ENCODE measurements around the gene CTIF.
A peak's percentile ranks its signal among the peaks of the same experiment; 100 is the strongest.

The CTIF gene

GRCh38 chr18:48554610-48555400, 16.0 kb downstream of the CTIF start:
- DNase-seq, result no peak

GRCh38 chr18:48555465-48555995, 16.7 kb downstream of the CTIF start:
- no peak for DNase-seq

DNA sequence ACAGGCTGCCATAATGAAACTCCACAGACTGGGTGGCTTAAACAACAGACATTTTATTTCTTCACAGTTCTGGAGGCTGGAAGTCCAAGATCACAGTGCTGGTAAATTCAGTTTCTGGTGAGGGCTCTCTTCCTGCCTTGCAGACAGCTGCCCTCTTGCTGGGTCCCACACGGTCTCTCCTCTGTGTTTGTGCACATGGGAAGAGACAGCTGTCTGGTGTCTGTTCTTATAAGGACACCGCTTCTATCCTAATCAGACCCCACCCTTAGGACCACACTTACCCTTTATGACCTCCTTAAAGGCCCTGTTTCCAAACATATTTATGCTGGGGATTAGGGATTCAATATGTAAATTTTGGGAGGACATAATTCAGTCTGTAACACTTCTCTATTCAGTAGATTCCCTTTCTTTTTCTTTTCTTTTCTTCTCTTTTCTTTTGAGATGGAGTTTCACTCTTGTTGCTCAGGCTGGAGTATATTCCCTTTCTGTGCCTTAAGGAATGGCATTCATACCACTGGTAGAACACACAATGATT, 18.9 kb downstream of the CTIF start:
- DNase-seq, result no peak

- no peak for DNase-seq
Observed at GRCh38 chr18:48558248-48558647, 19.4 kb downstream of the CTIF start.

- DNase-seq, result no peak
Observed at GRCh38 chr18:48560491-48560890, 21.7 kb downstream of the CTIF start.

DNA sequence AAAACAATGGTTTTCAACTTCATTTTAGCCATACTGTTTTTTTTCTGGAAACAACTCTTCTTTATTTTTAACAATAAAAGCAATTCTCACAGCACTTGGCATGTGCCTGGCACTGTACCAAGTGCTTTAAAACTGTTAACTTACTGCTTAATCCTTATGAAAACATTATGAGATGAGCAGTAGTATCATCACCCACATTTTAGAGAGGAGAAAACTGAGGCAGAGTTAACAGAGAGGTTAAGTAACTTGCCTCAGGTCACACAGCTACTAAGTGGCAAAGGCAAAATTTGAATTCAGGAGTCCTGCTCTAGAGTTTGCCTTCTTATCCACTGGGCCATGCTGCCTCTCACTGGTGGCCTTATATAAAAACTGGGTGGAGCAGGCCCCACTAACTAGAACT, 23.2 kb downstream of the CTIF start:
- DNase-seq, result no peak

GRCh38 chr18:48563027-48563426, 24.2 kb downstream of the CTIF start:
- DNase-seq, result peak; percentile 49 to 80

DNA sequence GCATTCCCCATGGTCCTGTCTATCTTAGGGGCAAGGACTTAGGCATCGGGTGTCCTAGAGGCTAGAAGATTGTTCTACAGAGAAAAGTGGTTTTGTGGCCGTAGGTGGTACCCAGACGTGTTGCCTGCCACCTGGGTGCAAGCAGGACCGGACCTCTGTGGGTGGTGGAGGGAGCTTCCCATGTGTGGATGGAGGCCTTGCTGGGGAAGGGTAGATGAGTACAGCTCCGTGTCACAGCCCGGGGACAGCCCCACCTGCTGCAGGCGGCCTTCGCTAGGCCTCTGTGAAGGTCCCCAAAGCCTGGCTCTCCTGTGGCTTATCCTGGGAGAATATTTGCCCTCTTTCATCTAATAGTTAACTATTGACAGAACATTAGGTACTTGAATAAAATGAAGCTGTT, 25.3 kb downstream of the CTIF start:
- no peak for DNase-seq

- peak in 1 of 2 experiments; percentile 16 for DNase-seq
Observed at GRCh38 chr18:48565105-48565504, 26.3 kb downstream of the CTIF start.

- no peak for DNase-seq
Observed at GRCh38 chr18:48566589-48566988, 27.8 kb downstream of the CTIF start.

DNA sequence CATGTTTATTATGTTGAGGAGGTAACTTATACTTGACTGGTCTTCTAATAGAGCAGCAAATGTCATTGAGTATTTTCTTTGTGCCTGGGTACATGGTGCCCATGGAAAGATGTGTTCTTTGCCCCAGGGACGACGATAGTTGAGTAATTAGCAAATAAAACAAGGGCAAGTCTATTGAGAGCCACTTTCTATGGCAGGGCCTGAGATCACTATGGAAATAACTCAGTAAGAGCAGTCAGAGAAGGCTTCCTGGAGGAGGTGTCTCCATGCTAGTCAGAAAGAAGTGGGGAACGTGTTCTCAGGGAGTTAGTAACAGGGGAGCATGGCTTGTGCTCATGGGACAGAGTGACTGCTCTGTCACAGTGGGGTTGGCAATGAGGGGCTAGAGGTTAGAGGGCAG, 28.6 kb downstream of the CTIF start:
- DNase-seq, result no peak

GRCh38 chr18:48569139-48569914, 30.5 kb downstream of the CTIF start:
- no peak for DNase-seq

- DNase-seq, result no peak
Observed at GRCh38 chr18:48569915-48570264, 31.1 kb downstream of the CTIF start.

DNA sequence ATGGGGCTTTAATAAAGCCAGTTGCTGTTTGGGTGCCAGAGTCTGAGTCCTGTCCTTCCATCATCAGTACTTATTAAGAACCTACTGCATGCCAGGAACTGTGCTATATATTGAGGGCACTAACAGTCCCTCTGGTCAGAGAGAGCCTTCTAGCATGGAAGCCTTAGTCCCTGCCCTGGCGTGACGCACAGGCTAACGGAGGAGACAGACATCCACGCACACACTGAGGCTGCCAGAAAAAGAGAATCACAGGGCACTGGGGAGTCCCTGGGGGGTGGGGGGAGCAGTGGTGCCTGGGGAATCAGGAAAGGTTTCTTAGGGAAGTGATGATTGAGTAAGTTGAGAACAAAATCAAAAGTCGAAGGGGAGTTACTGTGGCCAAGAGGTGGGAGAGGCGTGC, 31.5 kb downstream of the CTIF start:
- no peak for DNase-seq

DNA sequence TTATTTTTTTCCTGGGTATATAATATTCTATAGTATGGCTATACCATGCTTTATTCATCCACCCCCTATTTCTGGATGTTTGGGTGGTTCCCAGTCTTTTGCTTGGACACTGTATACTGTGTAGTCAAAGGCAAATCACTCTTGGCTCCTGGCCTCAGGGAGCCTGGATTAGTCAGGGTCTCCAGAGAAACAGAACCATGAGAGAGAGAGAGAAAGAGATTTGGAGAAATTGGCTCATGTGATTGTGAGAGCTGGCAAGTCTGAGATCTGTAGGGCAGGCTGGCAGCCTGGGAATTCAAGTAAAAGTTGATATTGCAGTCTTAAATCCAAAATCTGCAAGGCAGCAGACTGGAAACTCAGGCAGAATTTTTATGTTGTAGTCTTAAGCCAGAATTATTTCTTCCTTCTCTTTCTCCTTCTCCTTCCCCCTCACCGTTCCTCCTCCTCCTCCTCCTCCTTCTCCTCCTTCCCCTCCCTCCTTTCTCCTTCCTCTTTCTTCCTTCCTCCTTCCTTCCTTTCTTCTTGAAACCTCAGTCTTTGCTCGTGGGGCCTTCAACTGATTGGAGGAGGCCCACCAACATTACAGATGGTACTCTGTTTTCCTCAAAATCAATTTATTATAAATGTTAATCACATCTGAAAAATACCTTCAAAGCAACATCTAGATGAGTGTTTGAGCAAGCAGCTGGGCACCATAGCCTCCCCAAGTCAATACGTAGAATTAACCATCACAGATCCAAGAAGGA, 33.0 kb downstream of the CTIF start:
- DNase-seq, result no peak

DNA sequence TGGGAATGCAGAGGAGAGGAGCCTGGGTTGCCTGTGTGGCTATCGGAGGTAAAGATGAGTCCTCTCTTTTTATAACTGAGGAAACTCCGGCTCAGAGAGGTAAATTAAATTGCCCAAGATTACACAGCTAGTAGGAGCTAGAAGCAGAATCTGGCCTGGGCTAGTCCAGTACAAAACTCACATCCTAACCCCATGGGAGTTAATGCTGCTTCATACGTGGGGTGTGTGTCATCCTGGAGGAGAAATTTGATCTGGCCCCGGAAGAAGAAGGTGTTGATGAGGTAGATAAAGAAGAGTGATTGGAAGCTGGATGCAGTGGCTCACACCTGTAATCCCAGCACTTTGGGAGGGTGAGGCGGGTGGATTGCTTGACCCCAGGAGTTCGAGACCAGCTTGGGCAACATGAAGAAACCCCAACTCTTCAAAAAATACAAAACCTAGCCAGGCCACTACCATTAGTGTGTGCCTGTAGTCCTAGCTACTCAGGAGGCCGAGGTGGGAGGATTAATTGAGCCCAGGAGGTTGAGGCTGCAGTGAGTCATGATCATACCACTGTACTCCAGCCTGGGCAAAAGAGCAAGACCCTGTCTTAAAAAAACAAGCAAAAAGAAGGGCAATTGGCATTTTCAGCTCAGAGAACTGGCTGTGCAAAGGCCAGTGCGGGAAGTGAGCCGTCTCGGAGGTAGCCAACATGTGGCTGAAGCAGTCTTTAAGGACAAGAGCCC, 33.7 kb downstream of the CTIF start:
- no peak for DNase-seq

GRCh38 chr18:48573632-48574283, 34.9 kb downstream of the CTIF start:
- DNase-seq, result no peak

- DNase-seq, result no peak
Observed at GRCh38 chr18:48574667-48575300, 36.0 kb downstream of the CTIF start.

GRCh38 chr18:48575301-48575657, 36.4 kb downstream of the CTIF start:
- DNase-seq, result no peak

- no peak for DNase-seq
Observed at GRCh38 chr18:48575658-48576456, 37.0 kb downstream of the CTIF start.

- no peak for DNase-seq
Observed at GRCh38 chr18:48576457-48576771, 37.6 kb downstream of the CTIF start.

All from Kasumi-1 (cell line).